ENCODE data around the gene BST1.
"Not testable (repeated sequence)": the region's sequence is repeated elsewhere in the genome, so short reads cannot be mapped to it uniquely, and the experiment has no call there.

BST1 gene

GRCh38 chr4:15749001-15749400, 46.1 kb downstream of the BST1 start:
- DNase-seq (ENCODE audit: low read depth): no peak

DNA sequence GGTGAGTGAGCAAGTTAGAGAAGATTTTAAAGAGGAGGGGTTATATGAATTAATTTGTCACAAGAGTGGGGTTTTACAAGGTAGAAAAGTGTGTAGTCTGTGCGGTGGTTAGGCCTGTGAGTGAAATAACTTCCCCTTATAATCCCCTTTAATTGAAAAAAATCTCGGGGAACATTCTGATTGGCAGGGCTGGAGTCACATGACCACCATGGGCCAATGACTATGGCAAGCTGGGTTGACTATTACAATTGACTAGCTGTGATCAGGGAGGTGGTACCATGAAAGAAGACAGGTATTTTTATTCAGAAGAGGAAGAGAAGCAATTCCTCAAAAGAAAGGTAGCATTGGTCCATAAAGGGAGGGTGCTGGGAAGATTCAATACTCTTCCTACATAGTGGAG, 48.3 kb downstream of the BST1 start:
- DNase-seq (ENCODE audit: low read depth): no peak

GRCh38 chr4:15753081-15753480, 50.2 kb downstream of the BST1 start:
- DNase-seq (ENCODE audit: low read depth): no peak

- no peak for DNase-seq (ENCODE audit: low read depth)
Measured at GRCh38 chr4:15753786-15754185, 50.9 kb downstream of the BST1 start.

GRCh38 chr4:15754323-15754722, 51.5 kb downstream of the BST1 start:
- peak; percentile 16 for DNase-seq (ENCODE audit: low read depth)

- peak; percentile 14 for DNase-seq (ENCODE audit: low read depth)
Measured at GRCh38 chr4:15755321-15756155, 52.7 kb downstream of the BST1 start.

- DNase-seq (ENCODE audit: low read depth): peak; percentile 60
Measured at GRCh38 chr4:15756361-15756861, 53.5 kb downstream of the BST1 start.

DNA sequence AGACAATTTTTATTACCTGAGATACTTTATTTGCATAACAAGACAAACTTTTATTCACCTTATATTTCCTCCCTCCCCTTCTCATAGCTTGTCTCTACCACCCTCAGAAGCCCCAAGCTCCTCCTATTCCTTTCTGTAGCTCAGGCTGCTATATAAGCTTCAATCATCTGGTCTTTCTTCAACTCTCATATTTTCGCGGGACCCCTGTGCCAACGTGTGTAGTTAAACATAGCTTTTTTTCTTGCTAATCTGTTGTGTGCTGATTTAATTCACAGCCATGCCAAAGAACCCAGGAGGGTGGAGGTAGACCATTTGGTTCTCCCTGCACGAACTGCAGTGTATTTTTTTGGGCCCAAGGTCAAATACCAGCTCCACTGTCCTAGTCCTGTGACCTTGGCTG, 54.2 kb downstream of the BST1 start:
- no peak for DNase-seq (ENCODE audit: low read depth)

DNA sequence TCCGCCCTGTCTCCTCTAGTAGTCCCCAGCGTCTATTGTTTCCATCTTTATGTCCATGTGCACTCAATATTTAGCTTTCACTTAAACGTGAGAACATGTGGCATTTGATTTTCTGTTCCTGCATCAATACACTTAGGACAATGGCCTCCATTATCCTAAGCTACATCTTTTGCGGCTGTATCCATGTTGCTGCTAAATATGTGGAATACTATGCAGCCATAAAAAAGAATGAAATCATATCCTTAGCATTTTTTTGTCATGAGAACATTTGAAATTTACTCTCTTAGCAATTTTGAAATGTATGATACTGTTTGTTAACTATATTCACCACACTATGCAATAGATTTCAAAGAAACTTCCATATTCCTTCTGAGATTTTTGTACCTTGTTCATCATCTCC, 55.4 kb downstream of the BST1 start:
- no peak for DNase-seq (ENCODE audit: low read depth)

DNA sequence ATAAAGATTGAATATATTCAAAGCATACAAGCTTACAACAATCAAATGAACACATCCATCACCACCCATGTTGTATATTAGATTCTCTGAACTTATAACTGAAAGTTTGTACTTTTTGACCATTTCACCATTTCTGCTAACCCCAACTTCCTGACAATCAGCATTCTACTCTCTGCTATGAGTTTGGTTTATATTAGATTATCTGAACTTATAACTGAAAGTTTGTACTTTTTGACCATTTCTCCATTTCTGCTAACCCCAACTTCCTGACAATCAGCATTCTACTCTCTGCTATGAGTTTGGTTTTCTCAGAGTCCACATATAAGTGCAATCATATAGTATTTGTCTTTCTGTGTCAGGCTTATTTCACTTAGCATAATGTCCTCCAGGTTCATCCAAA, 59.6 kb downstream of the BST1 start:
- not testable (repeated sequence) for DNase-seq (ENCODE audit: low read depth)

- no peak for DNase-seq (ENCODE audit: low read depth)
Measured at GRCh38 chr4:15765391-15765790, 62.5 kb downstream of the BST1 start.

DNA sequence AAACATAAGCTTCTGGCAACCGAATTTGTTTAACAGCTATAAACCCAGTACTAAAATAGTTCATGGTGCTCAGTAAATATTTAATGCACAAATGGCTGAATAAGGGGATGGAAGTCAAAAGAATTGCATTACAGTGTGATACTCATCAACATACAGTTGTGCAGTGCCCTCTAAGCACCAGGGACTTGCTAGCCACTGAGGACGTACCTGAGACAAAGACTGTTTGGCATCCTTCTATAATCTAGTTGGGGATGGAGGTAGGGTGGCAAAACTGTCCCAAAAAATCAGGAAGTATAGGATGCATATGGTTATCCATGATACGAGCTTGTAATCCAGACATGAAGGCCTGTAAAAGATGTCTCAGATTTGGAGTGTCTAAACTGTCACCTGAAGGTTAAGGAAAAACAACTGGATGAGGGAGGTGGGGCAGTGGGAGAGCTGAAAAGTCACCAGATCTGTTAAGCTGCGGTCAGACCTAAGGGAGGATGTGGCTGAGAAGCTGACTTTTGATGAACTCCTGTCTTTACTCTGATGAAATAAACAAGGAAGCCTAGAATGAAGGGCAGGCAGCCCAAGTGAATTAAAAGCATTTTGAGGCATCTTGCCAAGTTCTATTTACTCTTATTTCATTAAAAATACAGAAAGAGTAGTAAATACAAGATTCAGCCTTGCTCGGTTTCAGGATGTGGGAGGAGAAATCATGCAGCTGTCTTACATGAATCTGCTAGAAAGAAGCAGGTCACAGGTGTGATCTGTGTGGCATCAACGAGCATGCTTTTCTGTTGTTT, 63.2 kb downstream of the BST1 start:
- DNase-seq (ENCODE audit: low read depth): peak; percentile 11

- DNase-seq (ENCODE audit: low read depth): no peak
Measured at GRCh38 chr4:15766821-15767220, 64.0 kb downstream of the BST1 start.

DNA sequence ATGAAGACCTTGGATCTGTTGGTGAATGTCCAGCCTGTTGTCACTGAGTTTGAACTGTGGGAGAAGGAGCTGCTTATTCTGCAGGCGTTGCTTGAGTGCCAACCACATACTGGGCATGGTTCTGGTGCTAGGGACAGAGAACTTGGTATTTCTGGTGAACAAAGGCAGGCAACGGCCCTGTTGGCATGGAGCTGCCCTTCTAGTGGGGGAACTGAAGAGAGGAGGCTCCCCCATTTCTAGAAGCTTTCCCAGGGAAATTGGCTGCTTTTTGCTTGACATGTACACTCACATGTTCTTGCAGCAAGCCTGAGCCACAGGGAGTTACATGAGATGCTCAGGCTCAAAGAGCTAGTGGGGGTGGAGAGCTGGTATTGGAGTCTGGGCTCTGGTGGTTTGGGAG, 66.3 kb downstream of the BST1 start:
- no peak for DNase-seq (ENCODE audit: low read depth)

GRCh38 chr4:15771216-15772058, 68.6 kb downstream of the BST1 start:
- DNase-seq (ENCODE audit: low read depth): peak; percentile 18

- no peak for DNase-seq (ENCODE audit: low read depth)
Measured at GRCh38 chr4:15774020-15774420, 71.2 kb downstream of the BST1 start.

GRCh38 chr4:15776871-15777648, 74.2 kb downstream of the BST1 start:
- DNase-seq (ENCODE audit: low read depth): no peak

DNA sequence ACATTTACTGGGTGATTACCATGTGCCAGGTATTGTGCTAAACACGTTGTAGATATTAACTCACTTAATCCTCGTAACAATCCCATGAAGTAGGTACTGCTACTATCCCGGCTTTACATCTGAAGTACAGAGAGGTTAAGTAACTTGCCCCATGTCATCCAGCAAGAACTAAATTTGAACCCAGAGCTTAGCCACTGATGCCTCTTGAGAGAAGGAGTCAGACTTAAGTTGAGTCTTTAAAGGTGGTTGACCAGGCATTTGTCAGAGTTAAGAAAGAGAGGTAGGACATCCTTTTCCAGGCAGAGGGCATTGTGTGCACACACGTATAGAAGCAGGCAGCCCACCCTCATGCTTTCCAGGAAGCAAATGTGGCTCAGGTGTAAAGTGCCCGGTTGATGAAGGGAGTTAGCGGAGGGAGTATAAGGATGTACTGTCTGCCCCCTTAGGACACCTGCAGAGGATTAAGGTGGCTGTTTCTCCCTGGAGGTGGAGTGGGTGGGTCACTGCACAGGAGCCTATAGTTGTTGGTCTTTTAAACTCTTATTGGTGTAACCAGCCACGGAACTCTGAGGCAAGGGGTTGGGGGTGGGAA, 74.9 kb downstream of the BST1 start:
- DNase-seq (ENCODE audit: low read depth): peak; percentile 31

- peak; percentile 13 for DNase-seq (ENCODE audit: low read depth)
Measured at GRCh38 chr4:15778289-15779241, 75.7 kb downstream of the BST1 start, which contains the start of gene CD38. Gene CD38 (plus strand): TSS chr4:15778328. CDS start chr4:15778415, 87 bp downstream.

DNA sequence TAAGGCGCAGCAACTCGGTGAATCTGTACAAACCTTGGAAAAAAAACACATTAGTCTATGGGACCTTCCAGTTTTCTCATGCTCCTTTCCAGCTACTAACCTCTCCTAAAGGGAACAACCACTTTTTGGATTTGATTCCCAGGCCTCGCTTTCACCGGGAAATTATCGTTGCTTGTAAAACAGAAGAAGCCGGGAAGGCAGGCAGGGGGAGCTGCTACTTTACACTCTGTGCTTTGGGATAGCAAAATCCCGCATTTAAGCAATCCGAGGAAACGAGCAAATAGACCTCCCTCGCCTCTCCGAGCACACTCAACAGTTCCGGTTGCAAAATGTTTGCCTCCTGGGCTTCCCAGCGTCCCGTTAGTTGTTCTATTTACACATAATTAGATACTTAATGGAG, 76.4 kb downstream of the BST1 start:
- no peak for DNase-seq (ENCODE audit: low read depth)

Data from stimulated activated CD4-positive, alpha-beta T cell treated with anti-CD3 and anti-CD28 coated beads, Interleukin-2, amount 100 ng/mL, for 4 hours (primary cell).